HG02840 (cell line): Measurements from ENCODE around the gene HDAC7.

ENCODE experiments used
- ATAC-seq: cut with Tn5 transposase; IDR thresholded peaks from one replicate; pipeline ENCODE4 v1.9.1; 2021; ENCODE audit warnings: mild to moderate bottlenecking, moderate library complexity, moderate number of reproducible peaks; ENCODE audit not compliant: unreplicated experiment, low FRiP score

The HDAC7 gene

GRCh38 chr12:47783821-47784819 lies 35.6 kb downstream of the HDAC7 start:
- no peak for ATAC-seq

- no peak for ATAC-seq
Observed at GRCh38 chr12:47783024-47783755, 36.5 kb downstream of the HDAC7 start.

- no peak for ATAC-seq
Observed at GRCh38 chr12:47782372-47782770, 37.3 kb downstream of the HDAC7 start.

GRCh38 chr12:47781479-47782371 lies 38.0 kb downstream of the HDAC7 start:
- ATAC-seq: no peak

DNA sequence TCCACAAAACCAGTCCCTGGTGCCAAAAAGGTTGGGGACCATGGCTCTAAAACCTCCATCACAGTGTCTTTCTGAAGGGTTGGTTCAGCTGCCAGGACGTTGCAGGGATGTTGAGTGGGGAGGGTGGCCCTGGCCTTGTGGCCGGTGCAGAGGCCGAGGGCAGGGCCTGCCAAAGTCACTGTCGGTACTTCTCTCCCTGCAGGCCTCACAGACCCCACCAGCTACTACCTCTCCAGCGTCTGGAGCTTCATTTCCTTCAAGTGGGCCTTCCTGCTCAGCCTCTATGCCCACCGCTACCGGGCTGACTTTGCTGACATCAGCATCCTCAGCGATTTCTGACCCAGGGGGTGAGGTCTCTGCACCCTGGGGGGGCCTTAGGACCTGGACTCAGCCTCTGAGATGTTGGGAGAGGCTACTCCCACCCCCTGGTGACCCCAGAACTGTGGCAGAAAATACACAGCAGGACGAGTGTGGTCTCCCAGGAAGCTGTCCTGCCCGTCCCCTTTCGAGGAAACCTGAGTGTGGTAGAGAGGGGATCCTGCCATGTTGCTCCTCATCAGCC lies 39.7 kb downstream of the HDAC7 start:
- ATAC-seq: no peak

DNA sequence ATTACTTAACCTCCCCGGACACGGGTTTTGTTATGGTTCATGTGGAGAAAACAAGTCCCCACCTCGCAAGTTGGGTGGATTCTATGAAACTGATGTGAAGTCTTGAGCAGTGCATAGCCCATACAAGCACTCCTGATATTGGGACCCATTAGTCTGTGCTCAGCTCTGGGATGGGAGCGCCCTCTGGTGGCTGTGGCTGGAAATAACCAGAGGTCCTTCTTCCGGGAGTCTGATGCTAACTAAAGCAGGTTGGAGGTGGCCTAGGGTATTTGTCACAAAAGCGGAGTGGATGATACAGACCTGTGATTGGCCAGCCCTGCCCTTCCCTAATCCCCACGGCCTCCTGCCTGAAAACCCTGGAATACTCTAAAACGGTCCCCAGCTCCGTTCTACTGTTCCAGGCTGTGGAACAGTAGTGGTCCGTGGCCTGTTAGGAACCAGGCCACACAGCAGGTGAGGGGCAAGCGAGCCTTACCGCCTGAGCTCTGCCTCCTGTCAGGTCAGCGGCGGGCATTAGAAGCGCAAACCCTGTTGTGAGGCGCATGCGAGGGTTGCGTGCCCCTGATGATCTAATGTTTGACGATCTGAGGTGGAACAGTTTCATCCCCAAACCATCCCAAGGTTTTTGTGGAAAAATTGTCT lies 40.3 kb downstream of the HDAC7 start:
- ATAC-seq: peak; percentile 77

DNA sequence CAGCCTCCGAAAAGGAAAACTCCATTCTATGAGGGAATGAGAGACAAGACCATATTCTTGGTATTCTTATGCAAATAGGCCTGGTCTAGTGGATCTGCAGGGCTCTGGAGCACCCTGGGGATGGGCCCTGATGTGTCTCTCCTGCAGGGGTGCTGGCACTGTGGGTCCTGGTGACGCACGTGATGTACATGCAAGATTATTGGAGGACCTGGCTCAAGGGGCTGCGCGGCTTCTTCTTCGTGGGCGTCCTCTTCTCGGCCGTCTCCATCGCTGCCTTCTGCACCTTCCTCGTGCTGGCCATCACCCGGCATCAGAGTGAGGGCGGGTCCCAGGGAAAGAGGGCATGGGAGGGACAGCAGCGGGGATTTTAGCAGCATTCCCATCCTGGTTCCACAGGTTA lies 40.8 kb downstream of the HDAC7 start:
- no peak for ATAC-seq

GRCh38 chr12:47777741-47778558 lies 41.8 kb downstream of the HDAC7 start:
- no peak for ATAC-seq

DNA sequence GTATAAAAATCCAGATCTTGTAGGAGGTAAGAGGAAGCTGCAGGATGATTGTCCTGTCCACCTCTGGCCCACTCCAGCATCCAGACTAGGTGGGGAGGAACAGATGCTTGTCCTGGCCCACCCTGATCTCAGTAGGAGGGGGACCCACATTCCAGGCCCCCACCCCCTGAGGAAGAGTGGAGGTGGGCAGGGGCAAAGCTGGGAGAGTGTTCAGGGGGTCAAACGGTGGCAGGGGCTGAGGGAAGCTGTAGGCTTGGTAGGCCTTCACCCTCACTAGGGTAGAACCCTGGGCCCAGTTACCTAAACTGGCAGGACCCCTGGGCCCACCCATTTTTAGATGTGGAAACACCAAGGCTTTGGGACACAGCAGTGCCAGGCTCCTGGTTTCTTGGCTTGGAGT lies 42.6 kb downstream of the HDAC7 start:
- ATAC-seq: no peak

DNA sequence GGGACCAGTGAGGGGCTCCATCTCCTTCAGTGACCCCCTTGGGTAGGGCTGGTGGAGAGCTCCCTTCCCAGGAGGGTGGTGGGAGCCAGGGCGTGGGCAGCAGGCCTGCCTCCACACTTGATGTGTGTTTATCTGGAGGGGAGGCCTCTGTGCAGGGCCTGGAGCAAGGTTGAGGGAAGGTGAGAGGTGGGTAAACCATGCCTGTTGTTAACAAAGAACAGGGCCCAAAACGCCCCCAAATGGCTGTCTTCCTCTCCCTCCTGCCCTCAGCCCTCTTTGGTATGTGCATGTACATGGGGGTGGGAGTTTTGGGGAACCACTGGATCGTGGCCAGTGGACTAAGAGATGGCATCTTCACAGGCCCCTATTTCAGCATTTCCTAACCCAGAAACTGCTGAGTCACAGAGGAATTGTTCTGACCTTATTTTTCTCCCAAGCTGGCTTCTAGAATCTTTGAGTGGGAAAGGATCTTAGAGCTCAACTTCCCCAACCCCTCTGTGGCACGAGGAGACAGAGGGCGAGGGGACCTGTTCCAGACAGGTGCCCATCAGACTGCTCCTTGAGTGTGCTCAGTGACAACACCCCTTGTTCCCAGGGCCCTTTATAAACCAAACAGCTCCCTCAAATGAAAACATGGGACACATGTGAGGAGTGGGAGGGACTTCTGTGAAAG lies 43.1 kb downstream of the HDAC7 start:
- no peak for ATAC-seq

DNA sequence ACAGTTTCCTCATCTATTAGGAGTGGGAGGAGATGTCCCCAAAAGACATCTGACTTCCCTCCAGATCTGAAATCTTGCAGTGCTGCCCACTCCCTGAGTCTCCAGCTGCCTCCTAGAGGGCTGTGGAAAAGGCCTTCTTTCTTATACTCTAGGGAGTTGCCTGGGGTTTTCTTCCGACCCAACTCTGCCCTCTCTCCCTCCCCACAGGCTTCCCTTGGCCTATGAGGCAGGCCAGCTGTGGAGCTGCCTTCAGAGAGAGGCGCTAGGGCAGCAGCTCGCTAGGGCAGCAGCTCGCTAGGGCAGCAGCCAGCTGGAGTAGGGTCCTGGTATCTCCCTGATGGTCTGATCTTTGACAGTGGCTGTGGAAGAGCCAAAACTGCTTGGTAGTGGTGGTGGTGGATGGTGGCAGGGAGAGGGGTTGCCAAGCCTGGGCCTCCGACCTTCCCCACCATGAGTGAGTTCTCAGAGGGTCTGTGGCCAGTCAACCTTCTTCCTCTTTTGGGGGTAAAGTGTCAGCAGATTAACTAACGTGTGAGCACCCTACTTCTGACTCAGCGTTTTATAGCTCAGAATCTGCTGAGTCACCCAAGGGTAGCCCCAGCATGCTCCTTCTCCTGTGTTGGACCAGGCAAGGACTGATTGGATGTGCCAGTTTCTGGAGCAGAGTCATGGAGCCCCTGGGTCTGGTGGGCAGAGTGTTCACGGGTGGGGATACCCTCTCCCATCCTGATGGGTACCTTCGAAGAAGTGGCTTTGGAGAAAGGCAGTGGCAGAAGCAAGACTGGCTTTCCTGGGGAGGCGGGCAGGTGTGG lies 44.4 kb downstream of the HDAC7 start:
- no peak for ATAC-seq

DNA sequence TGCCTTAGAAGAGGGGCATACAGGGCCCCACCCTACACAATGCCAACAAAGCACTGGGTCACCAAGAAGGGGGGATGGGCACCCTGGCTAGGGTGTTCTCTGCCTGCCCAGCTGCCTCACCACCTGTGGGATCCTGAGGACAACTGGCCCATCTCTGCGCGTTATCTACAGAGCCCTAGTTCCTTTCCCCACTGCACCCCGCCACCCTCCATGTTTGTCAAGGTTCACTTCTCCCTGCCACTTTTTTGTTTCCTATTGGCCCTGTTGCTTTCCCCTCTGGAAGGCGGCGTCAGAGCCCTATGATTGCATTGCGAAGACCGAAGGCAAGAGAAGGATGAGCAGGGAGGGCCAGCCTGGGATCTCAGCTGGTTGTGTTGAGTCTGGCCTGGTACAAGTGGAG lies 45.0 kb downstream of the HDAC7 start:
- no peak for ATAC-seq

GRCh38 chr12:47773858-47774580 lies 45.7 kb downstream of the HDAC7 start:
- ATAC-seq: no peak

GRCh38 chr12:47773062-47773857 lies 46.4 kb downstream of the HDAC7 start, which contains the start of gene SLC48A1:
SLC48A1 (plus strand) TSS chr12:47773238; CDS start chr12:47773305, 67 bp downstream.
- peak; percentile 74 for ATAC-seq

DNA sequence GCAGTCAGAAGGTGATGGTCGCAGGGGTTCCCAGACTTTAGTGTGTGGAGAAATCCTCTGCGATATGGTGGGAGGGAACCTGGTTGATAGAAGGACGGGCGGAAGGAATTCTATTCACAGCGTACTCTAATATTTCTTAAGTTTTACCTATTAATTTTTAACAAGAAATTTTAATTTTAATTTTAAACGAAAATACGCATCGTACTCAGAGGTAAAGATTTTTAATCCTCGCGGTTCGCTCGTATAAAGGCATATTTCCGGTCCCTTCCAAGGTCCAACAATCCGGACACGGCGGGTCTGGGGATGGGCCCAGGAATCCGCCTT lies 47.0 kb downstream of the HDAC7 start:
- ATAC-seq: no peak

DNA sequence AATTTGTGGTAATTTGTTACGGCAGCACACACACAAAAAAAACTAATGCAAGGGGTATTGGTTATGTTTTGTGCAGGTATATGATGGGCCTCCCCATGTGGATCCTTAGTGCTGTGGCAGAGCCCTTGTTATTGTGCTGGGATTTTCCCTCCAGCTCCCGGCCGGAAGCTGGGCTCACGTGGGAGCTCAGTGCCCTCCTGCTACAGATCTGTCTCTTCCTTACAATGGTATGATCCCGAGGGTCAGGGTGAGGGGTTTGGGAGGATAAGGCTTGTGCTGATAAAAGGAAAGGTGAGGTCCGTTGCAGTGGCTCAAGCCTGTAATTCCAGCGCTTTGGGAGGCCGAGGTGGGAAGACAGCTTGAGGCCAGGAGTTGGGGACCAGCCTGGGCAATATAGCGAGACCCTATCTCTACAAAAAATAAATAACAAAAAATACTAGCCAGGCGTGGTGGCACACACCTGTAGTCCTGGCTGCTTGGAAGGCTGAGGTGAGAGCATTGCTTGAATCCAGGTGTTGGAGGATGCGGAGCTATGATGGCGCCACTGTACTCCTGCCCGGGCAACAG lies 47.5 kb downstream of the HDAC7 start:
- ATAC-seq: no peak
